Pancreas (tissue), 10 donors: Measurements from ENCODE around the gene ANXA4. TPM values are rescaled to one million over a fixed set of nuclear protein-coding genes. Genes with fewer than 3 reads are reported as not detected.
A peak's percentile ranks its signal among the peaks of the same experiment; 100 is the strongest.

Source experiments
- ATAC-seq, 4 donors: fragments of 200-7000 bp; cut with Tn5 transposase; one replicate each; pipeline versions ENCODE4 v1.8.0 to v1.9.1; 2020; ENCODE audit warnings: mild to moderate bottlenecking in 4 of 4, moderate library complexity in 4 of 4
- DNase-seq, 6 donors: peaks; one replicate each; pipeline ENCODE4 v3.0.0-alpha.2; 2020
- FAIRE-seq: peaks from 2 replicates; lab custom pipeline; 2012; peaks lifted over from hg19 to GRCh38; lab: Jason Lieb, UNC
- H3K27ac ChIP-seq, 4 donors: fragments of 200-600 bp; sonication (generic); 1 replicate in 3 of 4; 2 replicates in 1 of 4; pipeline versions ENCODE4 v1.5.0 to v1.8.0; 2020
- H3K27me3 ChIP-seq, 4 donors: fragments of 200-600 bp; one replicate each; pipeline ENCODE4 v1.8.0; 2021
- H3K36me3 ChIP-seq, 3 donors: fragments of 200-600 bp; sonication (generic) in 1 of 3; one replicate each; pipeline versions ENCODE4 v1.5.0 to v1.8.0; 2020 to 2021
- H3K4me1 ChIP-seq, 3 donors: fragments of 200-600 bp; one replicate each; pipeline ENCODE4 v1.8.0; 2021
- H3K4me3 ChIP-seq, 4 donors: fragments of 200-600 bp; sonication (generic) in 2 of 4; one replicate each; pipeline versions ENCODE4 v1.5.0 to v1.8.0; 2020 to 2021
- H3K9me3 ChIP-seq, 4 donors: fragments of 200-600 bp; one replicate each; pipeline ENCODE4 v1.8.0; 2021
- CTCF ChIP-seq, 4 donors: fragments of 200-600 bp; sonication (generic) in 3 of 4; IDR thresholded peaks; one replicate each; pipeline versions ENCODE4 v1.5.0 to v1.8.0; 2021; ENCODE audit warnings: antibody characterized with exemption in 4 of 4
- whole genome bisulfite sequencing, 2 donors: extraction: QIAGEN DNeasy Blood & Tissue Kit; methylation state at CpG; one replicate each; pipeline ENCODE4 v1.1.7; 2013; 5-methylcytosine and 5-hydroxymethylcytosine counted together
- intact Hi-C, 3 donors: fragments of 100-400 bp; cut with DNase I; formaldehyde crosslinking; loops; one replicate each; pipeline versions ENCODE4 v1.11.1 to v1.14.2; 2022
- polyA plus RNA-seq, 2 donors: library from polyadenylated mRNA; stranded (reverse); fragments of 200-250 nt; gene quantifications; one replicate each; pipeline ENCODE4 v1.2.3, GENCODE V29; 2013
- total RNA-seq, 6 donors: library from RNA; stranded (reverse); fragmentation: NEBNext Ultra II Directional in 4 of 6; extraction: Animal tissue kit (Norgen Biotek cat#: 25700) in 4 of 6; gene quantifications; one replicate each; pipeline versions ENCODE4 v1.2.1 to v1.2.4, GENCODE V29; 2021 to 2023
- donor health status: healthy with polysubstance abuse.
- donor health status: DM: no; HTN: no; CAD: no; lungs with moderate emphysema.
- donor health status: DM: no; HTN: no; CAD: no.
- donor health status: control.
- donor health status: control.
- donor health status: Bipolar disorder and iron deficiency.
- donor health status: DM: yes; HTN: yes; CAD: no.
- donor health status: DM: no; HTN: no; CAD: no.
- donor health status: DM: no; HTN: no; CAD: no.
- donor health status: DM: yes; HTN: yes; CAD: no.

Gene ANXA4
- total and polyA plus RNA-seq, 8 donors, result 215 to 762 (median 463) TPM

- H3K4me3 ChIP-seq, result no peak overlapping the region
- 88 to 90% methylated on average over 6 of the region's 6 CpGs for WGBS, 2 donors
- DNase-seq, result no peak
- no peaks in the 10 kb centered on the region for H3K36me3 ChIP-seq
- ATAC-seq, result no peak
- no peak overlapping the region for H3K27ac ChIP-seq
- H3K4me1 ChIP-seq, result peaks cover 3 to 11% (median 8%) of the 10 kb centered on the region in 3 donors
- H3K9me3 ChIP-seq, result no peaks in the 10 kb centered on the region
- intact Hi-C loops, result no loop called here
- TF ChIP-seq CTCF (IDR thresholded peaks at IDR 0.05), result no peak
- no peaks in the 10 kb centered on the region for H3K27me3 ChIP-seq
- no peak for FAIRE-seq
Measured at GRCh38 chr2:69731147-69731970, 10.6 kb upstream of the ANXA4 start.

GRCh38 chr2:69733342-69734034, 8.4 kb upstream of the ANXA4 start:
- TF ChIP-seq CTCF (IDR thresholded peaks at IDR 0.05), result no peak

GRCh38 chr2:69734035-69734611, 7.8 kb upstream of the ANXA4 start:
- ATAC-seq (peak in 3 of 4 donors; percentile 10 to 46 (median 14)), FAIRE-seq (no peak), DNase-seq (no peak)
- no peaks in the 10 kb centered on the region for H3K9me3 ChIP-seq
- TF ChIP-seq CTCF (IDR thresholded peaks at IDR 0.05), result no peak
- no peaks in the 10 kb centered on the region for H3K36me3 ChIP-seq
- peaks cover 3 to 16% (median 15%) of the 10 kb centered on the region in 3 donors for H3K4me1 ChIP-seq
- H3K4me3 ChIP-seq, result no peak overlapping the region
- intact Hi-C loops, result no loop called here
- H3K27ac ChIP-seq, result peak overlapping the region in 2 of 4 donors; percentile 45 to 64
- H3K27me3 ChIP-seq, result no peaks in the 10 kb centered on the region
- WGBS, 2 donors, result 26 to 33% methylated on average over 5 of the region's 5 CpGs

More at GRCh38 chr2:69733342-69734034, 8.4 kb upstream of the ANXA4 start:
- H3K4me3 ChIP-seq, result no peak overlapping the region
- 61 to 73% methylated on average over 1 of the region's 1 CpG for WGBS, 2 donors
- no peaks in the 10 kb centered on the region for H3K36me3 ChIP-seq
- FAIRE-seq, result no peak
- ATAC-seq, result no peak
- H3K27ac ChIP-seq, result peak overlapping the region in 2 of 4 donors; percentile 45 to 64
- no peak for DNase-seq
- H3K9me3 ChIP-seq, result no peaks in the 10 kb centered on the region
- peaks cover 3 to 16% (median 15%) of the 10 kb centered on the region in 3 donors for H3K4me1 ChIP-seq
- H3K27me3 ChIP-seq, result no peaks in the 10 kb centered on the region
- intact Hi-C loops, result no loop called here

GRCh38 chr2:69734854-69735544, 6.9 kb upstream of the ANXA4 start:
- no peak for FAIRE-seq
- DNase-seq, result no peak
- intact Hi-C loops, result no loop called here
- TF ChIP-seq CTCF (IDR thresholded peaks at IDR 0.05), result no peak
- no peak for ATAC-seq
- Histone ChIP-seq H3K27me3 (no peaks in the 10 kb centered on the region), H3K4me1 (peaks cover 3 to 16% (median 15%) of the 10 kb centered on the region in 3 donors), H3K27ac (peak overlapping the region in 2 of 4 donors; percentile 29 to 45), H3K36me3 (no peaks in the 10 kb centered on the region), H3K9me3 (no peaks in the 10 kb centered on the region), H3K4me3 (no peak overlapping the region)
- WGBS, 2 donors, result 91 to 96% methylated on average over 2 of the region's 2 CpGs
